ENCODE measurements around the gene ASB9. TPM values are rescaled to one million over a fixed set of nuclear protein-coding genes. Genes with fewer than 3 reads are reported as not detected.

ASB9 gene
- total and polyA plus RNA-seq, 2 of the 8 experiments (the other 6 are each of a cell fraction or from before 2014, with no cell fraction given), result 0.54 to 1.2 TPM

GRCh38 chrX:15298201-15298600 is 28.3 kb upstream of the ASB9 start:
- Histone ChIP-seq H3K36me3 (ENCODE audit: control insufficient read depth in 2 of 4, insufficient read depth in 4 of 4, low read length in 3 of 4) (no peaks in the 10 kb centered on the region), H3K18ac (ENCODE audit: extremely low read depth, low read length) (no peak overlapping the region), H2BK15ac (ENCODE audit: low read length) (no peak overlapping the region), H3K79me1 (ENCODE audit: low read depth, low read length) (no peaks in the 10 kb centered on the region), H3K23ac (ENCODE audit: insufficient read length) (no peak overlapping the region), H3K4ac (replicated peaks; ENCODE audit: insufficient read length, low read depth, low read length) (no peak overlapping the region), H3K4me2 (ENCODE audit: insufficient read depth in 1 of 2, low read depth in 2 of 2, low read length in 2 of 2) (no peak overlapping the region), H2BK120ac (replicated peaks; ENCODE audit: low read depth, low read length) (no peak overlapping the region), H4K5ac (ENCODE audit: insufficient read length, low read depth, low read length) (no peak overlapping the region), H3K27me3 (replicated peaks in 1 of 4; ENCODE audit: control insufficient read depth in 3 of 4, extremely low read depth in 1 of 4, insufficient read depth in 3 of 4, low read length in 3 of 4) (no peaks in the 10 kb centered on the region), H2AK5ac (ENCODE audit: low read depth, low read length) (no peak overlapping the region), H3K4me3 (ENCODE audit: extremely low read depth in 1 of 4, insufficient read depth in 2 of 4, low read depth in 3 of 4, low read length in 4 of 4) (no peak overlapping the region), H3K79me2 (ENCODE audit: control insufficient read depth in 1 of 2, insufficient read depth in 2 of 2, low read length in 2 of 2) (no peaks in the 10 kb centered on the region), H3K23me2 (ENCODE audit: low read depth, low read length) (no peaks in the 10 kb centered on the region), H4K91ac (replicated peaks; ENCODE audit: insufficient read length, low read length) (no peak overlapping the region), H2AFZ (ENCODE audit: low read length) (no peak overlapping the region), H2BK20ac (ENCODE audit: low read length) (no peak overlapping the region), H3K56ac (replicated peaks; ENCODE audit: insufficient read length, low read depth, low read length) (no peak overlapping the region), H3K9me3 (ENCODE audit: insufficient read depth in 2 of 2, low read depth in 1 of 2, low read length in 1 of 2) (no peaks in the 10 kb centered on the region), H4K20me1 (replicated peaks in 1 of 2; ENCODE audit: control insufficient read depth in 1 of 2, insufficient read depth in 2 of 2, low read length in 2 of 2) (no peaks in the 10 kb centered on the region), H3K9ac (replicated peaks in 1 of 4; ENCODE audit: extremely low read depth in 1 of 4, low read depth in 3 of 4, low read length in 3 of 4) (no peak overlapping the region), H2BK12ac (ENCODE audit: low read depth, low read length) (no peak overlapping the region), H2BK5ac (ENCODE audit: low read depth, low read length) (no peak overlapping the region), H4K8ac (ENCODE audit: extremely low read depth, insufficient read depth, low read length) (no peak overlapping the region), H3K4me1 (replicated peaks in 1 of 4; ENCODE audit: control insufficient read depth in 3 of 4, insufficient read depth in 4 of 4, low read length in 3 of 4) (no peaks in the 10 kb centered on the region), H3K27ac (ENCODE audit: low read depth, low read length) (no peak overlapping the region), H3K14ac (ENCODE audit: insufficient read length) (no peak overlapping the region)
- 76% methylated on average over 2 of the region's 2 CpGs; no CpG with 5 or more reads in 1 of the 2 experiments for WGBS, 2 experiments (ENCODE audit: extremely low coverage in 1 of 2, insufficient coverage in 1 of 2, insufficient read length in 1 of 2, insufficient replicate concordance in 2 of 2, low coverage in 1 of 2, low lambda C conversion rate in 2 of 2, missing lambda C conversion rate in 1 of 2)
- CTCF ChIA-PET (ENCODE audit: partially characterized antibody), result interaction anchor here (1.1 kb wide), 1 partner anchor 167 kb away, joined by 3 read pairs; no protein-coding TSS in a partner anchor
- TF ChIP-seq GTF2F1 (IDR thresholded peaks at IDR 0.05; ENCODE audit: borderline replicate concordance, low read depth, low read length) (no peak), ATF3 (IDR thresholded peaks at IDR 0.05; ENCODE audit: insufficient read depth, low read depth, low read length) (no peak), SAP30 (IDR thresholded peaks at IDR 0.05; ENCODE audit: insufficient read depth, insufficient replicate concordance, low read length) (no peak), SUZ12 (IDR thresholded peaks at IDR 0.05; ENCODE audit: low read length) (no peak), JUND (IDR thresholded peaks at IDR 0.05; ENCODE audit: low read length) (no peak)
- DNase-seq (ENCODE audit: low read depth in 1 of 2, low spot score in 2 of 2), result no peak
- POLR2A ChIA-PET (ENCODE audit: partially characterized antibody), result no interaction called here
- FAIRE-seq, result no peak
